ENCODE data around the gene MEX3D. TPM values are rescaled to one million over a fixed set of nuclear protein-coding genes. Genes with fewer than 3 reads are reported as not detected.

Gene MEX3D
- total RNA-seq, 1 experiment from 2014 or later = 70.4 TPM

GRCh38 chr19:1522838-1523237, 45.3 kb downstream of the MEX3D start:
- H3K9me3 ChIP-seq (ENCODE audit: control insufficient read depth, low read depth, low read length) = no peaks in the 10 kb centered on the region
- peaks cover 6 to 7% of the 10 kb centered on the region in 2 experiments; a peak in 3 of 4 replicates for H3K4me1 Mint-ChIP-seq
- H3K27ac ChIP-seq (ENCODE audit: insufficient read length, low read depth, low read length) = no peak overlapping the region
- H3T11ph ChIP-seq (ENCODE audit: low read length) = no peak overlapping the region
- no peak for DNase-seq
- H3K27me3 ChIP-seq (ENCODE audit: insufficient read depth, low read length) = peaks cover 16% of the 10 kb centered on the region; the same call in 1 of the 2 replicates
- H3K27ac Mint-ChIP-seq = no peak overlapping the region; a peak in 1 of 7 replicates
- H2BK120ac ChIP-seq (ENCODE audit: low read depth, low read length, poor library complexity, severe bottlenecking) = no peak overlapping the region
- WGBS (ENCODE audit: extremely low coverage, insufficient read length, low lambda C conversion rate) = no CpG with 5 or more reads among the region's 18 CpGs
- H3K27me3 Mint-ChIP-seq (ENCODE audit: low read depth) = peaks cover 87% of the 10 kb centered on the region
- H4K91ac ChIP-seq (ENCODE audit: insufficient read length, low read depth, low read length) = no peak overlapping the region
- H4K5ac ChIP-seq (ENCODE audit: insufficient read length, low read depth, low read length) = no peak overlapping the region
- no peaks in the 10 kb centered on the region for H3K79me1 ChIP-seq (ENCODE audit: insufficient read depth, low read depth, low read length, poor library complexity, severe bottlenecking)
- no peak overlapping the region for H3K4ac ChIP-seq (ENCODE audit: low read depth, low read length)
- no peak overlapping the region for H2BK20ac ChIP-seq (ENCODE audit: low read depth, low read length, poor library complexity, severe bottlenecking)
- H3K9me3 Mint-ChIP-seq = peaks cover 0 to 6% of the 10 kb centered on the region in 2 experiments; a peak in 3 of 5 replicates
- no peak overlapping the region for H2BK15ac ChIP-seq (ENCODE audit: low read depth, low read length)
- no peak overlapping the region for H2BK12ac ChIP-seq (ENCODE audit: insufficient read length, low read depth, low read length)
- no peak for TF ChIP-seq CTCF (conservative IDR thresholded peaks at IDR 0.05)
- no peak overlapping the region for H3K56ac ChIP-seq (ENCODE audit: insufficient read length, low read depth, low read length)
- no peaks in the 10 kb centered on the region for H3K4me1 ChIP-seq (ENCODE audit: insufficient read depth, low read length)
- H2AFZ ChIP-seq (ENCODE audit: low read length) = no peak overlapping the region
- peaks cover 2% of the 10 kb centered on the region for H3K23me2 ChIP-seq (ENCODE audit: insufficient read length, low read depth, low read length, poor library complexity, severe bottlenecking)
- no peak overlapping the region for H3K9ac ChIP-seq (ENCODE audit: extremely low read depth, insufficient read length, low read length)
- H2AK5ac ChIP-seq (ENCODE audit: insufficient read length, low read length) = no peak overlapping the region
- no peak overlapping the region for H4K8ac ChIP-seq (replicated peaks; ENCODE audit: insufficient read length, low read depth, low read length)
- no peaks in the 10 kb centered on the region for H3K36me3 Mint-ChIP-seq (ENCODE audit: insufficient read depth in 1 of 3, low read depth in 3 of 3)
- H3K23ac ChIP-seq (ENCODE audit: insufficient read length, low read depth, low read length) = no peak overlapping the region
- H4K20me1 ChIP-seq (ENCODE audit: control insufficient read depth, insufficient read depth, insufficient read length) = peaks cover 3% of the 10 kb centered on the region
- H3K4me2 ChIP-seq (ENCODE audit: insufficient read depth, insufficient read length, low read length) = no peak overlapping the region
- no peak overlapping the region for H3K14ac ChIP-seq (ENCODE audit: insufficient read depth, low read length)
- no peak overlapping the region for H3K18ac ChIP-seq (ENCODE audit: insufficient read length, low read depth, low read length)
- H3K4me3 Mint-ChIP-seq = peak overlapping the region in 1 of 2 experiments; percentile 32; a peak in 1 of 5 replicates
- H2BK5ac ChIP-seq (ENCODE audit: insufficient read length, low read length) = no peak overlapping the region
- H3K79me2 ChIP-seq (ENCODE audit: insufficient read depth, low read length) = no peaks in the 10 kb centered on the region
